HepG2 (cell line): ENCODE results near the gene CKAP5. TPM values are rescaled to one million over a fixed set of nuclear protein-coding genes. Genes with fewer than 3 reads are reported as not detected.

Source experiments
- ATAC-seq: fragments of 200-7000 bp; cut with Tn5 transposase; 3 replicates; pipeline ENCODE4 v1.9.1; 2020; ENCODE audit warnings: mild to moderate bottlenecking, moderate library complexity
- BruUV-seq: library from RNA; stranded (reverse); fragments of 400-500 nt; replicated peaks from 2 replicates; lab custom pipeline; 2021; lab: Mats Ljungman, UMichigan
- CTCF ChIA-PET: fragments of 300-600 bp; formaldehyde crosslinking; extraction: SDS; loops from one replicate; lab custom pipeline; 2021; ENCODE audit warnings: low total read pairs, inconsistent platforms, low intra/inter-chr PET ratio; lab: Yijun Ruan, JAX
- POLR2A ChIA-PET: fragments of 350-600 bp; sonication (Branson Sonifier 250); formaldehyde crosslinking; loops from one replicate; lab custom pipeline; 2020; ENCODE audit warnings: antibody characterized with exemption, inconsistent platforms; lab: Yijun Ruan, JAX
- DNase-seq: peaks from one replicate; pipeline ENCODE4 v3.0.0-alpha.2; 2015; ENCODE audit warnings: low spot score
- FAIRE-seq: peaks from 3 replicates; lab custom pipeline; 2011; peaks lifted over from hg19 to GRCh38; lab: Jason Lieb, UNC
- H2AFZ ChIP-seq: one replicate; pipeline ENCODE4 v1.6.1; 2011; ENCODE audit warnings: low read length, inconsistent platforms
- H3K27ac ChIP-seq: fragments of 300-600 bp; 3 replicates; pipeline ENCODE4 v1.8.0; 2011; ENCODE audit warnings: mixed run types, mild to moderate bottlenecking, mixed read lengths, low read length, inconsistent platforms; ENCODE audit not compliant: insufficient read depth; ENCODE audit errors: extremely low read length
- H3K27me3 ChIP-seq, 2 experiments: fragments of 200-600 bp in 1 of 2; 2 replicates in 1 of 2; 3 replicates in 1 of 2; pipeline versions ENCODE4 v1.6.0 to v1.8.0; 2011; ENCODE audit warnings: low read length in 2 of 2, mild to moderate bottlenecking in 2 of 2, moderate library complexity in 2 of 2, inconsistent platforms in 1 of 2; ENCODE audit not compliant: insufficient read depth in 2 of 2, control insufficient read depth in 1 of 2
- H3K36me3 ChIP-seq, 2 experiments: fragments of 200-600 bp in 1 of 2; replicated peaks in 1 of 2; 2 replicates in 1 of 2; 3 replicates in 1 of 2; pipeline versions ENCODE4 v1.5.1 to v1.8.0; 2011; ENCODE audit warnings: low read length in 2 of 2, inconsistent platforms in 1 of 2; ENCODE audit not compliant: insufficient read depth in 2 of 2, control insufficient read depth in 1 of 2
- H3K4me1 ChIP-seq: 2 replicates; pipeline ENCODE4 v1.5.1; 2012; ENCODE audit warnings: low read length, inconsistent platforms; ENCODE audit not compliant: insufficient read depth
- H3K4me2 ChIP-seq: 2 replicates; pipeline ENCODE4 v1.6.0; 2011; ENCODE audit warnings: low read depth, low read length, inconsistent platforms
- H3K4me3 ChIP-seq, 3 experiments: fragments of 200-600 bp in 1 of 3; sonication (generic), shearing (Covaris generic) in 1 of 3; replicated peaks in 1 of 3; 2 replicates each; pipeline ENCODE4 v1.5.1; 2011 to 2016; ENCODE audit warnings: low read length in 3 of 3, inconsistent platforms in 2 of 3, low read depth in 2 of 3, mild to moderate bottlenecking in 2 of 3, control low read depth in 1 of 3, mixed read lengths in 1 of 3; ENCODE audit not compliant: insufficient read depth in 1 of 3
- H3K79me2 ChIP-seq: one replicate; pipeline ENCODE4 v1.6.1; 2011; ENCODE audit warnings: low read length, inconsistent platforms; ENCODE audit not compliant: insufficient read depth
- H3K9ac ChIP-seq: 2 replicates; pipeline ENCODE4 v1.6.0; 2011; ENCODE audit warnings: mild to moderate bottlenecking, low read depth, low read length, inconsistent platforms; ENCODE audit not compliant: insufficient read depth
- H3K9me3 ChIP-seq: 2 replicates; pipeline ENCODE4 v1.5.1; 2012; ENCODE audit warnings: mild to moderate bottlenecking, low read length
- H4K20me1 ChIP-seq: 2 replicates; pipeline ENCODE4 v1.6.0; 2011; ENCODE audit warnings: inconsistent platforms, mild to moderate bottlenecking, low read length, moderate library complexity; ENCODE audit not compliant: insufficient read depth
- AGO2 ChIP-seq: fragments of 200-400 bp; formaldehyde crosslinking; optimal IDR thresholded peaks from 2 replicates; pipeline ENCODE3; 2017; ENCODE audit warnings: mild to moderate bottlenecking, low read depth, low read length, moderate library complexity
- AHDC1 ChIP-seq: sonication (generic); formaldehyde crosslinking; IDR thresholded peaks from 2 replicates; pipeline ENCODE4 v1.5.1; 2020; ENCODE audit warnings: mild to moderate bottlenecking, missing genetic modification reagents, borderline replicate concordance
- ELF4 ChIP-seq: sonication (generic); formaldehyde crosslinking; IDR thresholded peaks from 2 replicates; pipeline ENCODE4 v1.5.0; 2020; ENCODE audit warnings: missing genetic modification reagents, mild to moderate bottlenecking, moderate library complexity, borderline replicate concordance
- HNRNPK ChIP-seq: fragments of 200-400 bp; formaldehyde crosslinking; IDR thresholded peaks from 2 replicates; pipeline ENCODE4 v1.6.1; 2018; ENCODE audit warnings: low read length, low read depth, moderate library complexity, mild to moderate bottlenecking; ENCODE audit not compliant: poor library complexity, severe bottlenecking
- KLF11 ChIP-seq: IDR thresholded peaks from 2 replicates; pipeline ENCODE4 v1.6.1; 2016; ENCODE audit warnings: missing compliant biosample characterization
- MYPOP ChIP-seq: sonication (generic); formaldehyde crosslinking; IDR thresholded peaks from 2 replicates; pipeline ENCODE4 v1.8.1; 2023; ENCODE audit warnings: mild to moderate bottlenecking, moderate library complexity, missing genetic modification reagents
- POLR2A ChIP-seq, 2 experiments: IDR thresholded peaks; 2 replicates each; pipeline ENCODE4 v1.6.1; 2011; ENCODE audit warnings: low read depth in 2 of 2, low read length in 2 of 2, mild to moderate bottlenecking in 1 of 2, moderate library complexity in 1 of 2; ENCODE audit not compliant: insufficient read depth in 1 of 2
- POLR2G ChIP-seq: fragments of 200-400 bp; formaldehyde crosslinking; IDR thresholded peaks from 2 replicates; pipeline ENCODE4 v1.6.1; 2018; ENCODE audit warnings: mild to moderate bottlenecking, low read depth, low read length, moderate library complexity
- ZNF382 ChIP-seq: sonication (generic); formaldehyde crosslinking; IDR thresholded peaks from 2 replicates; pipeline ENCODE4 v1.5.0; 2020; ENCODE audit warnings: missing genetic modification reagents, mild to moderate bottlenecking, borderline replicate concordance
- ZNF589 ChIP-seq: sonication (generic); formaldehyde crosslinking; conservative IDR thresholded peaks from 2 replicates; pipeline ENCODE4 v1.8.0; 2022; ENCODE audit warnings: mild to moderate bottlenecking, moderate library complexity, missing genetic modification reagents
- ZNF7 ChIP-seq: IDR thresholded peaks from 2 replicates; pipeline ENCODE4 v1.6.1; 2016; ENCODE audit warnings: missing biosample characterization, missing genetic modification reagents
- WGBS: methylation state at CpG from one replicate; pipeline ENCODE4 v1.1.6; 2017; ENCODE audit warnings: low lambda C conversion rate; 5-methylcytosine and 5-hydroxymethylcytosine counted together
- in situ Hi-C: cut with HindIII; loops from 2 replicates; pipeline ENCODE4 v1.10.0; 2017; ENCODE audit warnings: low pct_unique_long_range_greater_than_20kb; ENCODE audit not compliant: extremely low pct_ligation_motif_present
- intact Hi-C: fragments of 100-400 bp; cut with micrococcal nuclease; formaldehyde crosslinking; loops from one replicate; pipeline ENCODE4 v1.10.0; 2022; ENCODE audit not compliant: unreplicated experiment
- polyA plus RNA-seq, 8 experiments: library from polyadenylated mRNA; depleted of rRNA in 3 of 8; stranded (reverse) in 7 of 8; unstranded in 1 of 8; fragments of >200 nt; fragmentation: Illumina TruSeq in 4 of 8; extraction: Trizol in 4 of 8; gene quantifications; 2 replicates each; pipeline versions ENCODE4 v1.2.1 to v1.2.3, GENCODE V29; 2011 to 2016; ENCODE audit warnings: low read depth in 4 of 8, missing spikeins in 1 of 8, mixed read lengths in 1 of 8; ENCODE audit not compliant: insufficient read depth in 1 of 8
- total RNA-seq, 5 experiments: library from RNA; depleted of rRNA; stranded (reverse); fragments of >200 nt; fragmentation: Illumina TruSeq; extraction: Trizol; gene quantifications; 2 replicates each; pipeline ENCODE4 v1.2.3, GENCODE V29; 2016; ENCODE audit warnings: low read depth in 1 of 5
- TF ChIP-seq, protein P1 (sequence below): sonication (generic); formaldehyde crosslinking; IDR thresholded peaks from 2 replicates; pipeline ENCODE4 v1.4.0; 2020; ENCODE audit warnings: mild to moderate bottlenecking, missing genetic modification reagents

Gene CKAP5
- total and polyA plus RNA-seq, 2 of the 13 experiments (the other 11 are each of a cell fraction or from before 2014, with no cell fraction given): 79.2 to 103 TPM

DNA sequence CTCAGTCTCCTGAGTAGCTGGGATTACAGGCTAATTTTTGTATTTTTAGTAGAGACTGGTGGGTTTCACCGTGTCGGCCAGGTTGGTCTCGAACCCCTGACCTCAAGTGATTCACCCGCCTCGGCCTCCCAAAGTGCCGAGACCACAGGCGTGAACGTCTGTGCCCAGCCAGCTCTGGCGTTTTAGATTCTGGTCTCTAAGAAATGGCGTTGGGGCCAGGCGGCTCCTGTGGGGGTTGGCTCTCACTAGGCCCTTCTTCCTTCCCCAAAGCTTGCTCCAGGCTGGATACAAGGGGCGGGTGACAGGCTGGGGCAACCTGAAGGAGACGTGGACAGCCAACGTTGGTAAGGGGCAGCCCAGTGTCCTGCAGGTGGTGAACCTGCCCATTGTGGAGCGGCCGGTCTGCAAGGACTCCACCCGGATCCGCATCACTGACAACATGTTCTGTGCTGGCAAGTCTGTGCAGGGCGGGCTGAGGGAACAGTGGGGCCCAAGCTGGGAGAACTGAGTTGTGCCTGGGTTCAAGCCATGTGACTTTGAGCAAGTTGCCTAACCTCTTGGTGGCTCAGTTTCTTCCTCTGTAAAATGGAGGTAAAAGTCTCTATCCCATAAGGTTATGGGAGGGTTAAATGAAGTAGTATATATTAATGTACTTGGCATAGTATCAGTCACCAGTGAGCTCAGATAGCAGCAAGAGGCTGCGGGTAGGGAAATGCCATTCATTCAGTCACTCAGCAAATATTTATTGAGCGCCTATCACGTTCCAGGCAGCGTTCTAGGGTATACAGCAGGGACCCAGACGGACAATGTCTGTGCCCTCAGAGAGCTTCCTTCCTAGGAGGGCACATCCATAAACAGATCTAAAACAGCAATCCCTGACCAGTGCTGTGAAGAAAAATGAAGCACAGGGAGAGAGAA lies 116.7 kb downstream of the CKAP5 start:
- Histone ChIP-seq H3K27me3 (no peaks in the 10 kb centered on the region), H3K79me2 (peaks cover 27% of the 10 kb centered on the region), H3K9ac (no peak overlapping the region), H3K27ac (no peak overlapping the region), H3K4me2 (no peak overlapping the region), H4K20me1 (peaks cover 26% of the 10 kb centered on the region), H3K36me3 (peaks cover 37 to 77% of the 10 kb centered on the region in 2 experiments), H2AFZ (no peak overlapping the region), H3K9me3 (no peaks in the 10 kb centered on the region), H3K4me3 (no peak overlapping the region), H3K4me1 (peaks cover 56% of the 10 kb centered on the region)
- no peak for FAIRE-seq
- peak; percentile 3; the same call in 1 of the 3 replicates for ATAC-seq
- BruUV-seq: no TSS peak
- ChIA-PET POLR2A (interaction anchor here (0.9 to 4.9 kb wide), 4 partner anchors 9 to 28 kb away, joined by 3 to 54 read pairs (median 8); partner anchors contain the start of genes ARHGAP1, F2 and ZNF408), CTCF (no interaction called here)
- DNase-seq: no peak
- intact Hi-C loops (no loop called here), in situ Hi-C loops (loop anchor here (5.0 kb wide), 1 partner anchor 37 kb away; no protein-coding TSS in a partner anchor)
- 93% methylated on average over 24 of the region's 24 CpGs for WGBS
- TF ChIP-seq POLR2G: peak; percentile 56
- peak; percentile 69 for TF ChIP-seq AGO2
- TF ChIP-seq AHDC1 (CRISPR knock-in tag): no peak
- TF ChIP-seq KLF11 (CRISPR knock-in tag): no peak
- TF ChIP-seq, protein P1, sequence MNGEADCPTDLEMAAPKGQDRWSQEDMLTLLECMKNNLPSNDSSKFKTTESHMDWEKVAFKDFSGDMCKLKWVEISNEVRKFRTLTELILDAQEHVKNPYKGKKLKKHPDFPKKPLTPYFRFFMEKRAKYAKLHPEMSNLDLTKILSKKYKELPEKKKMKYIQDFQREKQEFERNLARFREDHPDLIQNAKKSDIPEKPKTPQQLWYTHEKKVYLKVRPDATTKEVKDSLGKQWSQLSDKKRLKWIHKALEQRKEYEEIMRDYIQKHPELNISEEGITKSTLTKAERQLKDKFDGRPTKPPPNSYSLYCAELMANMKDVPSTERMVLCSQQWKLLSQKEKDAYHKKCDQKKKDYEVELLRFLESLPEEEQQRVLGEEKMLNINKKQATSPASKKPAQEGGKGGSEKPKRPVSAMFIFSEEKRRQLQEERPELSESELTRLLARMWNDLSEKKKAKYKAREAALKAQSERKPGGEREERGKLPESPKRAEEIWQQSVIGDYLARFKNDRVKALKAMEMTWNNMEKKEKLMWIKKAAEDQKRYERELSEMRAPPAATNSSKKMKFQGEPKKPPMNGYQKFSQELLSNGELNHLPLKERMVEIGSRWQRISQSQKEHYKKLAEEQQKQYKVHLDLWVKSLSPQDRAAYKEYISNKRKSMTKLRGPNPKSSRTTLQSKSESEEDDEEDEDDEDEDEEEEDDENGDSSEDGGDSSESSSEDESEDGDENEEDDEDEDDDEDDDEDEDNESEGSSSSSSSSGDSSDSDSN: no peak
- TF ChIP-seq ELF4: no peak
- no peak for TF ChIP-seq MYPOP (CRISPR knock-in tag)
- TF ChIP-seq ZNF382: no peak
- peak in 1 of 2 experiments; percentile 36; a peak in 1 of 4 replicates for TF ChIP-seq POLR2A (IDR thresholded peaks at IDR 0.05; ENCODE audit: insufficient read depth in 1 of 2, low read depth in 2 of 2, low read length in 2 of 2)
- no peak for TF ChIP-seq ZNF589 (CRISPR knock-in tag)
- TF ChIP-seq ZNF7 (CRISPR knock-in tag): peak; percentile 82
- TF ChIP-seq HNRNPK: no peak
